Small intestine (tissue), 7 donors: ENCODE data around the gene TPX2. TPM values are rescaled to one million over a fixed set of nuclear protein-coding genes. Genes with fewer than 3 reads are reported as not detected.

Experiments used
- DNase-seq, 2 donors: peaks; one replicate each; pipeline versions ENCODE4 v3.0.0 to v3.0.0-alpha.2; 2013
- FAIRE-seq: peaks from 2 replicates; lab custom pipeline; 2012; peaks lifted over from hg19 to GRCh38; lab: Jason Lieb, UNC
- H3K27ac ChIP-seq, 3 donors: one replicate each; pipeline ENCODE4 v1.5.1; 2013; ENCODE audit warnings: low read length in 2 of 3, mild to moderate bottlenecking in 2 of 3, control low read depth in 1 of 3, inconsistent platforms in 1 of 3, low read depth in 1 of 3, moderate library complexity in 1 of 3
- H3K27me3 ChIP-seq, 3 donors: one replicate each; pipeline ENCODE4 v1.6.1; 2013; ENCODE audit warnings: low read length in 3 of 3, inconsistent platforms in 1 of 3; ENCODE audit not compliant: control insufficient read depth in 3 of 3, insufficient read depth in 3 of 3
- H3K36me3 ChIP-seq, 3 donors: one replicate each; pipeline ENCODE4 v1.6.1; 2013; ENCODE audit warnings: low read length in 3 of 3, inconsistent platforms in 1 of 3, low read depth in 1 of 3, mild to moderate bottlenecking in 1 of 3, moderate library complexity in 1 of 3; ENCODE audit not compliant: control insufficient read depth in 3 of 3, insufficient read depth in 2 of 3
- H3K4me1 ChIP-seq, 3 donors: one replicate each; pipeline ENCODE4 v1.6.1; 2013; ENCODE audit warnings: low read length in 2 of 3, inconsistent platforms in 1 of 3, low read depth in 1 of 3, mild to moderate bottlenecking in 1 of 3, moderate library complexity in 1 of 3; ENCODE audit not compliant: control insufficient read depth in 3 of 3, insufficient read depth in 2 of 3
- H3K4me3 ChIP-seq, 3 donors: one replicate each; pipeline ENCODE4 v1.5.1; 2013; ENCODE audit warnings: low read length in 3 of 3, control low read depth in 1 of 3, inconsistent platforms in 1 of 3, low read depth in 1 of 3, mild to moderate bottlenecking in 1 of 3, moderate library complexity in 1 of 3
- H3K9me3 ChIP-seq, 2 donors: one replicate each; pipeline ENCODE4 v1.6.1; 2013; ENCODE audit warnings: low read depth in 1 of 2, low read length in 1 of 2; ENCODE audit not compliant: control insufficient read depth in 2 of 2, insufficient read depth in 1 of 2
- WGBS, 3 donors: extraction: QIAGEN DNeasy Blood & Tissue Kit; methylation state at CpG; one replicate each; pipeline ENCODE4 v1.1.7; 2013; 5-methylcytosine and 5-hydroxymethylcytosine counted together
- polyA plus RNA-seq, 4 donors: library from polyadenylated mRNA; stranded (reverse) in 3 of 4; unstranded in 1 of 4; fragments of 200-250 nt in 3 of 4; fragments of 120-200 nt in 1 of 4; gene quantifications; one replicate each; pipeline versions ENCODE4 v1.2.1 to v1.2.3, GENCODE V29; 2013
- donor health status: healthy with polysubstance abuse.
- donor health status: control.
- donor health status: control.
- donor health status: Bipolar disorder and iron deficiency.
- donor health status: healthy.

Gene TPX2
- polyA plus RNA-seq, 4 donors: 0.81 to 27.8 (median 12.1) TPM

DNA sequence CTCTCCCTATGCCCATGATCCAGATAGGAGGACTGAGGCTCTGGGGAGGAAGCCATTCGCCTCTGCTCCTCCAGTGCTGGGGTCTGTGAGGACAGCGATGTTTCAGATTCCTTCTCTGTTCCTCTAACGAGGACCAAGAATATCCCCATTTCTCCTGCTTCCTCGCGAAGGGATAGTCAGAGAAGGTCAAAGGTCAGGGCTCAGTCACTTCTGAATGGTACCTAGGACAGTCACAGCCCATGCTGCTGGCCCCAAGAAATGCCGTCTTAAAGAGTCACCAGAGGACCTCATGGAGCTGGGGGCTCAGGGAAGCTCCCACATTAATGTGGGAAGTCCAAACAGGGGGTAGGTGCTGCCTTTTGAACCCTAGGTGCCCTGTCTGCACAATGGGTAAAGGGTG, 104.2 kb downstream of the TPX2 start:
- Histone ChIP-seq H3K27ac (no peak overlapping the region), H3K27me3 (peaks cover 0 to 5% (median 0%) of the 10 kb centered on the region in 3 donors), H3K9me3 (no peaks in the 10 kb centered on the region), H3K36me3 (no peaks in the 10 kb centered on the region), H3K4me1 (no peaks in the 10 kb centered on the region), H3K4me3 (no peak overlapping the region)
- no peak for FAIRE-seq
- WGBS, 3 donors: 52 to 65% (median 58%) methylated on average over 6 of the region's 6 CpGs
- no peak for DNase-seq

GRCh38 chr20:31843881-31844280, 104.8 kb downstream of the TPX2 start:
- H3K27ac ChIP-seq: no peak overlapping the region
- H3K4me1 ChIP-seq: no peaks in the 10 kb centered on the region
- WGBS, 3 donors: 72 to 83% (median 73%) methylated on average over 5 of the region's 5 CpGs
- H3K36me3 ChIP-seq: no peaks in the 10 kb centered on the region
- H3K27me3 ChIP-seq: peaks cover 0 to 5% (median 0%) of the 10 kb centered on the region in 3 donors
- DNase-seq (no peak), FAIRE-seq (no peak)
- no peaks in the 10 kb centered on the region for H3K9me3 ChIP-seq
- no peak overlapping the region for H3K4me3 ChIP-seq

DNA sequence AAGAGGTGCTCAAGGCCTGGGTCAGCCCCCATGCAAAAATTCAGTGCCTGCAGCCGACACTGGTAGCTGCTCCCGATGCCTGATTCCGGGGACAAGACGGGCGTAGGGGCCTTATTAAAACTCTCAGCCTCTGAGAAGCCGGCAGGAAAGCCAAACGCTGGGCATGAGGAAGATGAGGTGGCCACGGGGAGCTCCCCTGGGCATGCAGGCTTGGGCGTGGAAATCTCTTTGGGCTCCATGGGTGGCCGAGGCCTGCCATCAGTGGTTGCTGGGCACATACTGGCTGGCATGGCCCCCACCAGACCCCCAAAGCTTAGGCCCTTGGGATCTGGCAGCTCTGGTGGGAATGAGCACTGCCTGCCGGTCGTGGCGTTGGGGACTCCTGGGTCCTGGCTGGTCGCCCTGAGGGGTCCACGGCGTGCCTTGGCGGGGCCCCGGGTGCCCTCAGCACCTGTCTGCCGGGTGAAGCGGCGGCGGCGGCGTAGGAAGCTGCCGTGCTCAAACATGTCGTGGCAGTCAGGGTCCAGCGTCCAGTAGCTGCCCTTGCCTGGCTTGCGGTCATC, 105.7 kb downstream of the TPX2 start:
- H3K27ac ChIP-seq: no peak overlapping the region
- 86 to 89% (median 86%) methylated on average over 23 to 28 of the region's 28 CpGs for WGBS, 3 donors
- no peak overlapping the region for H3K4me3 ChIP-seq

DNA sequence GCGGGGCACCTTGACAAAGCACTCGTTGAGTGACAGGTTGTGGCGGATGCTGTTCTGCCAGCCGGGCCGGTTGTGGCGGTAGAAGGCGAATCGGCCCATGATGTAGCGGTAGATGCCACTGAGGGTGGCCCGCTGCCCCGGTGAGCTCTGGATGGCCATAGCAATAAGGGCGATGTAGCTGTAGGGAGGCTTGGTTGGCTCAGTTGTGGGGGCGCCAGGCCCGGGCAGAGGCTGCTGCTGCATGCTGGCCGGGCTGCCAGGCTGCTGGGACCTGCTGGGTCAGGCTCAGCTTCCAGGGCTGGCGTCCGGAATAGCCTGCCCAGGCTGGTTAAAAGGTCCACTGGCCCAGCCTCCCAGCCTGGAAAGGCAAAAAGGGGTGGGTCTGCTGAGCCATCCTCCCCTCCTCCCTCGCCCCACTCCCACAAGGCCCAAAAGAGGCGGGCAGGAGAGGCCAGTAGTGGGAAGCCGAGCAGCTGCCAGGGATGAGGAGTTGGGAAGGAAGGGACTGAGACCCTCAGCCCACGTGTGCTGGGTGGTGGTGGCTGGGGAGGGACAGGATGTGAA, 106.3 kb downstream of the TPX2 start, which contains the start of gene FOXS1:
TSS of gene FOXS1 (minus strand) at position 305 of the 564 bp plus-strand sequence. CDS start at position 243, 62 bp downstream.
- peaks cover 0 to 16% (median 3%) of the 10 kb centered on the region in 3 donors for H3K27me3 ChIP-seq
- no peaks in the 10 kb centered on the region for H3K4me1 ChIP-seq
- FAIRE-seq: no peak
- H3K36me3 ChIP-seq: no peaks in the 10 kb centered on the region
- H3K4me3 ChIP-seq: no peak within 1 kb of the TSS
- no peak for DNase-seq
- H3K27ac ChIP-seq: no peak within 1 kb of the TSS
- WGBS, 3 donors: 68 to 76% (median 75%) methylated on average over 21 of the region's 21 CpGs
- no peaks in the 10 kb centered on the region for H3K9me3 ChIP-seq

More for the DNA sequence above, 105.7 kb downstream of the TPX2 start:
- no peaks in the 10 kb centered on the region for H3K36me3 ChIP-seq
- H3K27me3 ChIP-seq: peaks cover 0 to 12% (median 0%) of the 10 kb centered on the region in 3 donors
- FAIRE-seq (no peak), DNase-seq (no peak)
- H3K9me3 ChIP-seq: no peaks in the 10 kb centered on the region
- H3K4me1 ChIP-seq: no peaks in the 10 kb centered on the region

GRCh38 chr20:31846793-31847138, 107.7 kb downstream of the TPX2 start:
- Histone ChIP-seq H3K9me3 (no peaks in the 10 kb centered on the region), H3K4me1 (no peaks in the 10 kb centered on the region), H3K36me3 (no peaks in the 10 kb centered on the region), H3K27me3 (peaks cover 0 to 25% (median 3%) of the 10 kb centered on the region in 3 donors), H3K27ac (no peak overlapping the region), H3K4me3 (no peak overlapping the region)
- no peak for DNase-seq
- no peak for FAIRE-seq
- WGBS, 3 donors: 63 to 64% (median 64%) methylated on average over 3 of the region's 3 CpGs

DNA sequence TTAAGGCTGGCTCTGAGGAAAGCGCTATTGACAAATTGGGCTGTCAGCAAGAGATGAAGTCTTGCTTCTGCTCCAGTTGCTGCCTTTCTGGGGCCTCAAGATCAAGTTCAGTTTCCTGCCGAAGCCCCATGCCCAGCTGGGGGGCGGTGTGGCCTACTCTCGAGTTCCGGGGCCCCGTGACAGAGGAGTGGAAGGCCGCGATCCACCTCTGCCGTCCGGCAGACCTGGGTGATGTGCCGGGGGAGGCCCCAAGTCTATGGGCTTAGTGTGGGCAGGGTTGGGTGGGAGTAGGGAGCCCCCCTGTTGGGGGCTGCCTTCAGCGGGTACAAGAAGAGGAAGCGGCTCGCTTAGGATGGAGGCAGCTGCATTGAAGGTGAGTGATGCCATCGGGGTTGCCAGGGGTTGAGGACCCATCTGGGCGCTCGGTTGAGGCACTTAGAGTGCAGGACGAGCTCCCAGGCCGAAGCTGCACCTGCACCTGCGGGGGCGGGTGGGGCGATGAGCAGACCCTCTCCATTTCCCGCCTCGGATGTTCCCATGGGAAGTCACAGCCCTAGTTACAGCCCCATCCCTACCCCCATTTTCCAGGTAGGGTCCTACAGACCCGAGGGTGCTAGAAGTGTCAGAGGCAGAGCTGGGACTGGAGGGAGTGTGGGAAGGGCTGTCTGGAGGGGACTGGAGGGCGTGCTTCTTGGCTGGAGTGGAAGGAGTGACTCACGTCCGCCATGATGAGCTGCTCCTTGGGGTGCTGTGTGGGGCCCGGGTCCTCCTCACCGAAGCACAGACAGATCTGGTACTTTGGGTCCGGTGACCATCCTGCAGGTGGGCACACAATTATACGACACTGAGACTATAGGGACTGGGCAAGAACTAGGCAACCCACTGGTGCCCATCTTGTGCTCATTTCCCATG, 109.3 kb downstream of the TPX2 start:
- H3K27me3 ChIP-seq: peaks cover 0 to 25% (median 3%) of the 10 kb centered on the region in 3 donors
- no peaks in the 10 kb centered on the region for H3K9me3 ChIP-seq
- no peak for FAIRE-seq
- H3K27ac ChIP-seq: no peak overlapping the region
- no peaks in the 10 kb centered on the region for H3K4me1 ChIP-seq
- no peak for DNase-seq
- 84 to 91% (median 85%) methylated on average over 30 to 32 of the region's 32 CpGs for WGBS, 3 donors
- H3K36me3 ChIP-seq: no peaks in the 10 kb centered on the region
- no peak overlapping the region for H3K4me3 ChIP-seq

DNA sequence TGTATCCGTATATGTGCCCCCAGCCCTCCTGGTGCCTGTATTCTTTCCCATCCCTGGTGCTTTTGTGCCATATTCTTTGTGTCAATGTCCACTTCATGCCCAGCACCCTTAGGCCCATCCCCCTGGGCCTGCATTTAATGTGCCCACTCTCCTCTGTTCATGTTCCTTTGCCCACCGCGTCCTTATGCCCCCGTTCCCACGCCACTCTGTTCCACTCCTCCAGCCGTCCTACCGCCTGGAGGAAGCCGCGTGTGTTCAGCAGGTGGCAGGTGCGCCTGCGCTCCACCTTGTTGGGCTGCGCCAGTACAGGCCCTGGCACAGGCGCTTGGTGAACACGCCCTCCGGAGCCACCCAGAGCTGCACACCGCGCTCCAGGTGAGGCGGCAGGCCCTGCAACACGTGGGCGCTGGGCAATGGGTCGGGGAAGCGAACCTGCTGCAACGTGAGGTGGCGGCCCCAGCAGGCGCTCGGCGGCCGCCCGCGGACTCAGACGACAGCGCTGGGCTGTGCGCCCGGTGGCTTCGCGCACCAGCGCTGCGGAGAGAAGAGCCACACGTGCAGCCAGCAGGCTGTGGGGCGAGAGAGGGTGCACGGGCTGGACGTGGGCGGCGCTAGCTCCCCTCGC, 110.3 kb downstream of the TPX2 start:
- H3K27ac ChIP-seq: no peak overlapping the region
- FAIRE-seq: no peak
- WGBS, 3 donors: 13 to 32% (median 15%) methylated on average over 44 to 45 of the region's 45 CpGs

More for the DNA sequence above, 110.3 kb downstream of the TPX2 start:
- no peaks in the 10 kb centered on the region for H3K9me3 ChIP-seq
- H3K4me3 ChIP-seq: no peak overlapping the region
- no peaks in the 10 kb centered on the region for H3K36me3 ChIP-seq
- H3K4me1 ChIP-seq: no peaks in the 10 kb centered on the region
- H3K27me3 ChIP-seq: peaks cover 0 to 25% (median 3%) of the 10 kb centered on the region in 3 donors
- DNase-seq: peak in 1 of 2 donors; percentile 69
